ENCODE measurements around the gene TXN2.
"Not testable (repeated sequence)": the region's sequence is repeated elsewhere in the genome, so short reads cannot be mapped to it uniquely, and the experiment has no call there.

The TXN2 gene

GRCh38 chr22:36425977-36426523 is 55.4 kb downstream of the TXN2 start:
- no peak for DNase-seq

- no peak for DNase-seq
Measured at GRCh38 chr22:36424901-36425579, 56.4 kb downstream of the TXN2 start.

- not testable (repeated sequence) for DNase-seq
Measured at GRCh38 chr22:36424466-36424865, 57.0 kb downstream of the TXN2 start.

- peak; percentile 29 to 32 for DNase-seq
Measured at GRCh38 chr22:36423461-36424404, 57.7 kb downstream of the TXN2 start.

- DNase-seq: no peak
Measured at GRCh38 chr22:36422287-36423014, 59.0 kb downstream of the TXN2 start.

GRCh38 chr22:36419912-36420882 is 61.2 kb downstream of the TXN2 start:
- no peak for DNase-seq

GRCh38 chr22:36419177-36419911 is 62.1 kb downstream of the TXN2 start:
- DNase-seq: no peak

GRCh38 chr22:36417281-36417686 is 64.2 kb downstream of the TXN2 start:
- no peak for DNase-seq

Measured in Kasumi-1 (cell line).